GM12878 (cell line): Measurements from ENCODE around the gene DNMT1. TPM values are rescaled to one million over a fixed set of nuclear protein-coding genes. Genes with fewer than 3 reads are reported as not detected.

Experiments used
- EED ChIP-seq: sonication (generic); IDR thresholded peaks from 2 replicates; pipeline ENCODE4 v1.6.1; 2016; ENCODE audit warnings: antibody characterized with exemption, low read depth
- EGR1 ChIP-seq, 2 experiments: IDR thresholded peaks; 1 replicate in 1 of 2; 2 replicates in 1 of 2; pipeline ENCODE4 v1.6.1; 2011 to 2012; ENCODE audit warnings: low read depth in 2 of 2, low read length in 2 of 2, borderline replicate concordance in 1 of 2, mild to moderate bottlenecking in 1 of 2, moderate library complexity in 1 of 2
- ELK1 ChIP-seq: IDR thresholded peaks from 2 replicates; pipeline ENCODE4 v1.6.1; 2012; ENCODE audit warnings: low read depth, low read length, improper control_type of control experiment
- EP300 ChIP-seq, 2 experiments: fragments of 150-350 bp in 1 of 2; IDR thresholded peaks; 2 replicates each; pipeline ENCODE4 v1.6.1; 2011 to 2012; ENCODE audit warnings: low read depth in 2 of 2, low read length in 2 of 2, borderline replicate concordance in 1 of 2, improper control_type of control experiment in 1 of 2, inconsistent platforms in 1 of 2; ENCODE audit not compliant: control insufficient read depth in 1 of 2
- GATAD2B ChIP-seq: fragments of 450-650 bp; conservative IDR thresholded peaks from 2 replicates; pipeline ENCODE4 v1.6.1; 2017; ENCODE audit warnings: low read depth, mild to moderate bottlenecking, moderate library complexity
- HDAC2 ChIP-seq: fragments of 200-600 bp; sonication (generic); IDR thresholded peaks from 2 replicates; pipeline ENCODE4 v1.6.1; 2017
- HDGF ChIP-seq: fragments of 450-650 bp; IDR thresholded peaks from 2 replicates; pipeline ENCODE4 v1.6.1; 2016; ENCODE audit warnings: antibody characterized with exemption
- LARP7 ChIP-seq: fragments of 450-650 bp; IDR thresholded peaks from 2 replicates; pipeline ENCODE4 v1.6.1; 2017; ENCODE audit warnings: mild to moderate bottlenecking
- MTA3 ChIP-seq: IDR thresholded peaks from 2 replicates; pipeline ENCODE4 v1.6.1; 2012; ENCODE audit warnings: low read length, inconsistent platforms, borderline replicate concordance
- PAX5 ChIP-seq: IDR thresholded peaks from 2 replicates; pipeline ENCODE4 v1.6.1; 2011; ENCODE audit warnings: low read depth, low read length, borderline replicate concordance
- PML ChIP-seq: IDR thresholded peaks from 2 replicates; pipeline ENCODE4 v1.6.1; 2012; ENCODE audit warnings: low read length, inconsistent platforms
- POLR2A ChIP-seq: IDR thresholded peaks from 2 replicates; pipeline ENCODE4 v1.6.1; 2011; ENCODE audit warnings: low read depth, mild to moderate bottlenecking, low read length
- RUNX3 ChIP-seq: IDR thresholded peaks from 2 replicates; pipeline ENCODE4 v1.6.1; 2012; ENCODE audit warnings: low read length, inconsistent platforms
- SP1 ChIP-seq: IDR thresholded peaks from one replicate; pipeline ENCODE4 v1.6.1; 2011; ENCODE audit warnings: low read depth, low read length
- TCF12 ChIP-seq: IDR thresholded peaks from 2 replicates; pipeline ENCODE4 v1.6.1; 2011; ENCODE audit warnings: low read depth, mild to moderate bottlenecking, low read length
- TCF3 ChIP-seq: IDR thresholded peaks from 2 replicates; pipeline ENCODE4 v1.6.1; 2012; ENCODE audit warnings: low read depth, mild to moderate bottlenecking, low read length, borderline replicate concordance; ENCODE audit not compliant: insufficient read depth
- ZBED1 ChIP-seq: IDR thresholded peaks from 2 replicates; pipeline ENCODE4 v1.6.1; 2016; ENCODE audit warnings: borderline replicate concordance
- ZBTB11 ChIP-seq: fragments of 450-650 bp; formaldehyde crosslinking; IDR thresholded peaks from 2 replicates; pipeline ENCODE4 v1.5.0; 2022; ENCODE audit warnings: mild to moderate bottlenecking, missing genetic modification characterization
- ZBTB40 ChIP-seq: fragments of 450-650 bp; IDR thresholded peaks from 2 replicates; pipeline ENCODE4 v1.6.1; 2016; ENCODE audit warnings: mild to moderate bottlenecking, moderate library complexity, borderline replicate concordance
- polyA plus RNA-seq, 11 experiments: library from polyadenylated mRNA; depleted of rRNA in 4 of 11; unstranded in 6 of 11; stranded (reverse) in 5 of 11; fragments of >200 nt; fragmentation: Nextera tagmentation in 4 of 11; fragmentation: Illumina TruSeq in 1 of 11; extraction: Ambion mirVana in 4 of 11; extraction: Trizol in 1 of 11; gene quantifications; 1 replicate in 1 of 11; 2 replicates in 10 of 11; pipeline versions ENCODE4 v1.2.1 to v1.2.3, GENCODE V29; 2011 to 2016; ENCODE audit warnings: inconsistent platforms in 2 of 11, missing spikeins in 2 of 11, low read depth in 1 of 11
- total RNA-seq, 4 experiments: library from RNA; depleted of rRNA in 3 of 4; stranded (reverse); fragments of >200 nt in 3 of 4; fragmentation: Illumina TruSeq in 1 of 4; extraction: Trizol in 1 of 4; gene quantifications; 2 replicates each; pipeline versions ENCODE4 v1.2.1 to v1.2.3, GENCODE V29; 2013 to 2021

The DNMT1 gene
- total and polyA plus RNA-seq, 10 of the 15 experiments (the other 5 are each of a cell fraction or from before 2014, with no cell fraction given) = 70.0 to 290 (median 133) TPM

- no peak; the same call in none of the 2 replicates for TF ChIP-seq LARP7
- TF ChIP-seq ELK1 = peak; percentile 81
- TF ChIP-seq HDGF = peak; percentile 68; the same call in 1 of the 2 replicates
- TF ChIP-seq RUNX3 = peak; percentile 34
- peak; percentile 98 for TF ChIP-seq POLR2A
- peak; percentile 86 for TF ChIP-seq SP1
- peak; percentile 72; the same call in 1 of the 2 replicates for TF ChIP-seq ZBED1
- TF ChIP-seq PML = peak; percentile 97
- 0 out of 2 replicates have a peak, but pooled peaks have one; percentile 50 for TF ChIP-seq TCF12
- 0 out of 2 replicates have a peak, but pooled peaks have one; percentile 49 for TF ChIP-seq TCF3
- no peak for TF ChIP-seq ZBTB11 (CRISPR knock-in tag)
- peak in 1 of 2 experiments; percentile 46; a peak in 1 of 3 replicates for TF ChIP-seq EGR1 (IDR thresholded peaks at IDR 0.05; ENCODE audit: borderline replicate concordance in 1 of 2, low read depth in 2 of 2, low read length in 2 of 2)
- no peak; the same call in 1 of the 2 replicates for TF ChIP-seq MTA3
- TF ChIP-seq GATAD2B = peak; percentile 96; the same call in 1 of the 2 replicates
- peak; percentile 49 for TF ChIP-seq ZBTB40
- 0 out of 2 replicates have a peak, but pooled peaks have one; percentile 47 for TF ChIP-seq HDAC2
- 0 out of 2 replicates have a peak, but pooled peaks have one; percentile 41 for TF ChIP-seq PAX5
- peak in 1 of 2 experiments; percentile 61; a peak in 2 of 4 replicates for TF ChIP-seq EP300 (IDR thresholded peaks at IDR 0.05; ENCODE audit: borderline replicate concordance in 1 of 2, control insufficient read depth in 1 of 2, low read depth in 2 of 2, low read length in 2 of 2)
- TF ChIP-seq EED = peak; percentile 40; the same call in 1 of the 2 replicates
Observed at GRCh38 chr19:10194500-10195198, at the start of gene DNMT1 (continued).
